ENCODE data around the gene CDC45.

The CDC45 gene

DNA sequence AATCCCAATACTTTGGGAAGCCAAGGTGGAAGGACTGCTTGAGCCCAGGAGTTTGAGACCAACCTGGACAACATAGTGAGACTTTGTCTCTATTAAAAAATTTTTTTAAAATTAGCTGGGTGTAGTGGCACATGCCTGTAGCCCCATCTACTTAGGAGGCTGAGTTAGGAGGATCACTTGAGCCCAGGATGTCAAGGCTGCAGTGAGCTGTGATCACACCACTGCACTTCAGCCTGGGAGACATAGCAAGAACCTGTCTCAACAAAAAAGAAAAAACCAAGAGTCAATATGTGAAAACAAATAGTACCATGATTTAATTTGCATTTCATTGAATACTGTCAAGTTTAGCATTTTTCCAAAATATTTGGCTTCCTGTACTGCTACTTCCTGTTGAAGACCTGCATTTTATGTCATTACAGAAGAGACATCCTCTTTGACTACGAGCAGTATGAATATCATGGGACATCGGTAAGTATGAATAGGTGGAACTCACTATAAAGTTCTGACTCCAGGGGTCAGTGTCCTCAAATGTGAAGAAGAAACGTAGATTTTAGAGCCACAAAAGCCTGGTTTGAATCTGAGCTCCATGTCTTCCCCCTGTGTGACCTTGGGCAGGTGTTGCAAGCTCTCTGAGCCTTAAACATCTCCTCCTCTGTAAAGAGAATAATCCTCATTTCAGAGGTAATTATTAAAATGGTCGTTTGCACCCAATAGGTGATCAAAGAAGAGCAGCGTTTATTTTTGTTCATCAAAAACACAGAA lies 16.0 kb downstream of the CDC45 start:
- DNase-seq (ENCODE audit: low read depth), result no peak

DNA sequence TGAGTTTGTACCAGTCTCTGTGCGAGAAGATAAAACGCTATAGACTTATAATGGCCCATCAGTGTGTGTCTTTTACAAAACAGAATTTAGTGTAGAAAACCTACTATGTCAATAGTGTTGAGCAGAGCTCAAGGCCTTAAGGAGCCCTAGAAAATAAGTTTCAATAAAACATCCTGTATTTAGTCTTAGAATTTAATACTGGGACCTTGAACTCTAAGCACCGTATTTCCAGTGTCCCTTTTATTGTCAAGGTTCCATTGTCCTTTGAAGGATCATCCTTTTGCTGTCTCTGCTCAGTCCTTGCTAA lies 16.6 kb downstream of the CDC45 start:
- no peak for DNase-seq (ENCODE audit: low read depth)

DNA sequence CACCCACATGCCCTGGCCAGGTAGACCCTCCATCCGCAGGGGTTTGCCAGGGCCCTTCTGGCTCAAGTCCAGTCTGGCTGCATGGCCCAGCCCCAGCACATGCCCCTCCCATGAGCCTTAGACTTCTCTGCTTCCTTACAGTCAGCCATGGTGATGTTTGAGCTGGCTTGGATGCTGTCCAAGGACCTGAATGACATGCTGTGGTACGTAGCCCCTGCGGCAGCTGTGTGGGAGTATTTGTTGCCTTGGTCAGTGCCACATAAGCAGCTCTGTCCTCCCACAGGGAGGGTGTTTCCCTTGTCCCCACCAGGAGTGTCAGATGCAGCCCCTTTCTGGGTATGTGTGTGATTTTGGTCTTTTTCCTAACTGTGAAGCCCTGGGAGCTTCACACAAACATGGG lies 17.5 kb downstream of the CDC45 start:
- DNase-seq (ENCODE audit: low read depth), result no peak

DNA sequence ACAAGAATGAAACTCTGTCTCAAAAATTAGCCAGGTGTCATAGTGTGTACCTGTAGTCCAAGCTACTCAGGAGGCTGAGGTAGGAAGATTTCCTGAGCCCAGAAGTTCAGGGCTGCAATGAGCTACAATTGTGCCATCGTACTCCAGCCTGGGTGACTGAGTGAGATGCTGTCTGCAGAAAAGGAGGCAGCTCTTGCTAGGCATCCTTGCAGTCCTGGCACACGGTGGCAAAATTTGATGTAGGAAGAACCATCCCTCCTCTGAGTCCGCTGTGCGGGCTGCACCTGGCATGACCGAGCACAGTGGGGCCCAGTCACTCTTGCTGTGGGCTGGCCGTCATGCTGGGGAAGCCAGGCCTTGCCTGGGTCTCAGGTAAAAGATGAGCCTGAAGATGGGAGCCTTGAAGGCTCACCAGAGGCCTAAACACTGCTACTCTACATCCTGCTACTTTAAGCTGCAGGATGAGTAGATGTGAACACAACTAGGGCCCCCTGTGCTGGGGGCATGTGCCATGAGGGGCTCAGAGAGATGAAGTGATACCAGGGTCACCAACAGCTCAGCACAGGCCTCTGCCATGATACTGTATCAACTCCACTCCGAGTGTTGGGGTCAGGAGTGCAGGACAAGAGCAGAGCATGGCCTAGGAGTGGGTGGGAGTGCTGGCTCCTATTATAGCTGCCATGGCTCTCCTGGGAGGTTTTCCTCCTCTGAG lies 18.6 kb downstream of the CDC45 start:
- no peak for DNase-seq (ENCODE audit: low read depth)

DNA sequence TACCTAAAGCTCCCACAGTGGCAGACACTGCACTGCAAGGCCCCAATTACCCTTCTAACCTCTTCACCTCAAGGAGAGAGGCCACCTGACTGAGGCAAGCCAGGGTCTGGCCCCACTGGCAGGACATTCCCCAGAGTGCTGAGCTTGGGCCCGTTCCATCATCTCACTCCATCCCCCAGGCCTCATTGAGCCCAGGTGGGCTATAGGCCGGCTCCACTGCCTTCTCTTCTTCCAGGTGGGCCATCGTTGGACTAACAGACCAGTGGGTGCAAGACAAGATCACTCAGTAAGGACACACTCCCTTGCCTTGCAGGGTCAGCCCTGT lies 19.1 kb downstream of the CDC45 start:
- DNase-seq (ENCODE audit: low read depth), result no peak

DNA sequence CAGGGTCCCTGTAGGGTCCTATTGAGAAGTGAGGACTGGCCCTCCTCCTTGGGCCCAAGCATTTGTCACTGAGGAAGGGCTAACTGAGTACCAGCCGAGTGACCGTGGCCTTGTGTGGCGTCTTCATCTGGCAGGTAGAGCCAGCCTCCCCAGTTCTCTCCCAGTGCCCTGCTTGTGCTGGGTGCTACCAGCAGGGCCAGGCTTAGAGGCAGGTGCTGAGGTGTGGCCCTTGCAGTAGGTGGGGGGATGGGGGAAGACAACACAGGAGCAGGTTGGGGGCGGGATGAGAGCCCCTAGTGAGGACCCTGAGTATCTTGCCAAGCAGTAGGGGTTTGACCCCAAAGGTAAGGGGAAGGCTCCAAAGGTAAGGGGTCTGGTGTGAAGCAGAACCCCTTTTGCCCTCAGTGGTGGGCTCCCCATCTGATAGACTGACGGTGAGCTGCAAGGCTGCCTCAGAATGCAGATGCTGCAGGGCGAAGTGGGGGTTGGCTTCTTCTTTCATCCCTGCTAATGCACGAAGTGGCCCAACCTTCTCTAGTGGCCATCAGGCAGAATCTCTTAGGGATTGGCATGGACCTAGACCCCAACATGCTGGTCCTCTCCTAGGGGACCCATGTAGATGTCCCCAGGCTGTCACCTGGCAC lies 19.6 kb downstream of the CDC45 start:
- DNase-seq (ENCODE audit: low read depth), result no peak

DNA sequence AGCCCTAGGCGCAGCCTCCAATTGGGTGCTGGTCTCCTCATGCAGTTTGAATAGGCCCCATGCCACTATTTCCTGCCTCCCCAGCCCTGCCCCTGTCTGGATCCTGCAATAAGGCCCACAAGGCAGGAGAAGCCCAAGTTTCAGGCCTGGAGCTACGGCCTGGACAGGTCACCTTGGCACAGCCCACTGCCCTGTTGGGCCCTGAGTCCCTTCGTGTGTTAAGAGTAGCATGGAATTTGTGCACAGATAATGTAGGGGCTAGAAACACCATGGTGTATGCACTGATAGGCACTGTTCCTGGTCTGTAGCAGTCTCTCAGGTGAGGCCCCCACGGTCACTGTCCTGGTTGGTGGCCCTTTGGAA lies 20.1 kb downstream of the CDC45 start:
- DNase-seq (ENCODE audit: low read depth), result no peak

DNA sequence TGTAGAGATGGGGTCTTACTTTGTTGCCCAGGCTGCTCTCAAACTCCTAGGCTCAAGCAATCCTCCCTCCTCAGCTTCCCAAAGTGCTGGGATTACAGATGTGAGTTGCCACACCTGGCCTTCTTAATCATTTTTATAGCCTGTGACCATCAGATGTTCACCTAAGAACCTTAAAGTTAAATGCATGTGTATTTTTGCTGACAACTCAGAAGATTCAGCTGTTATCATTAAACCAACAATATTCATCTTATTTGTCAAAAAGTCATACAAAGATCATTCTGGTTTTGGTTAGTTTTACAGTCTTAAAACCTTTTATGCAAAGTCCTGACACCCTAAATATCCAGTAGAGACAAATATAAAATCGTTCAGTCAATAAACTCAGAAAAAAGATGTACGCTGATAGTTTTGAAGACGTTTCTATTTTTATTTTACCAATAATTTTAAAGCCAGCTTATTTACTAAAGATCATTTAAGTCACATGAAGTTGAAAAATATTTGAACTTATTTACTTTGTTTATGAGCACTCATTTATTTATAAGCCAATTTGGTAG lies 22.3 kb downstream of the CDC45 start:
- no peak for DNase-seq (ENCODE audit: low read depth)

DNA sequence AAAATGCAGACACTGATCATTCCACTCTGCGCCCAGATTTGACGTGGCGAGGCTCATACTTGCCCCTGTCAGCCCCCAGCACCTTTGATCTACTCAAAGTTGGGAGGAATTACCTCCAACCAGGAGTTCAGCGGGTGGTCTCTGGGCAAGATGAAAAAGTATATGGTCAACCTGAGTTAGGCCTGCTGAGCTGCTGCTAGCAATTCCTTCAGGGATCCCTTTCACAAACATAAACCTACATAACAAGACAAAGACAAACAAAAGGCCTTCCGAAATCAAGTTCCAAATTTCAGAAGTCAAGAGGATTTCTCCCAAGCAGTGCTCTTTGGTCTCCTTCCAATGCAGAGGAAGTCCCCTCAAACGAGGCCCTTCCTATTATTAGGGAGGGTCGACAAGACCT lies 23.6 kb downstream of the CDC45 start:
- no peak for DNase-seq (ENCODE audit: low read depth)

DNA sequence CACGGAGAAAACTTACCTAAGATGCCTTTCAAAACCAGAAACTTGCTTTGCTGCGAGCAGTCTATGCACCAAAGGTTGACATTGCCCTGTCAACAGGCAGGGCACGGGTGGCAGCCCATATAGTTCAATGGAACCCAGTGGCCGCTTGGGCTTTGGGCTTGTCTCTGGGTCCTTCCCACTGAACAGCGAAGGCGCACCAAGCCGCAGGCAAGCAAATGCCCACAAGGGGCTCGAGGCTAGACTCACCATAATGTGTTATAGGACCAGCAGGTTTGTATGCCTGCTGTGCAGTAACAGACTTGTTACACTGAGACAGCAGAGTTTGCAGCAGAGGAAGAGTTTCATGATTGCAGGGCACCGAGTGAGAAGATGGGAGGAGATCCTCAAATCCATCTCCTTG lies 24.1 kb downstream of the CDC45 start:
- no peak for DNase-seq (ENCODE audit: low read depth)

DNA sequence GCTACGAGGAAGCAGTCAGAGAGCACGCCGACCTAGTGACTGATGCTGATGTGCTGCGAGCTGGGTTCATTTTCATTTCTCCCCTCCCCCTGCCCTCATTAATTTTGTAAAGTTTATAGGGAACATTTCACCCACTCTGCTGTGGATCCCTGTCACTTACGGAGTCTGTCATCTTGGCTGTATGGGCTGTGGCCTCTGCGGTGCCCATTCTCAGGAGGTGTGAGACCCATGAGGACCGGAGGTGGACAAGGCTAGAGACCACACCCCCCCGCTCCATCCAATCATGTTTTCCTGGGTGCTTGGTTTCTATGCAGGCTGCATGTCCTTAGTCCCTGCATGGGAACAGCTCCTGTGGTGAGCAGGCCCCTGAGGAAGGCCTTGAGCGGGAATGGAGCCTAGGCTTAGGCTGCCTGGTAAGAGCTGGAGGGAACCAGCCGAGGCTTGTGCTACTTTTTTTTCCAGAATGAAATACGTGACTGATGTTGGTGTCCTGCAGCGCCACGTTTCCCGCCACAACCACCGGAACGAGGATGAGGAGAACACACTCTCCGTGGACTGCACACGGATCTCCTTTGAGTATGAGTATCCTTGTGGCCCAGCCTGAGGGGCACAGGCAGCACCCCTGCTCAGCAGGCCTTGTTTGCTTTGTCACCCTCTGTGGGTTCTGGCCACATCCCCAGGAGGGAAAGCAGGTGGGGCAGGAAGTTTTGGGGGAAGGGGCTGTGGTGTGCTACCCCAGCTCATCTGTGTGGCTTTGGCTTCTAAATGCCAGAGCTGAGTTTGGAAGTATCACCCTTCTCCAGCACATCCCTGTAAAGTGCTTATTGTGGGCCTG lies 25.4 kb downstream of the CDC45 start:
- no peak for DNase-seq (ENCODE audit: low read depth)

DNA sequence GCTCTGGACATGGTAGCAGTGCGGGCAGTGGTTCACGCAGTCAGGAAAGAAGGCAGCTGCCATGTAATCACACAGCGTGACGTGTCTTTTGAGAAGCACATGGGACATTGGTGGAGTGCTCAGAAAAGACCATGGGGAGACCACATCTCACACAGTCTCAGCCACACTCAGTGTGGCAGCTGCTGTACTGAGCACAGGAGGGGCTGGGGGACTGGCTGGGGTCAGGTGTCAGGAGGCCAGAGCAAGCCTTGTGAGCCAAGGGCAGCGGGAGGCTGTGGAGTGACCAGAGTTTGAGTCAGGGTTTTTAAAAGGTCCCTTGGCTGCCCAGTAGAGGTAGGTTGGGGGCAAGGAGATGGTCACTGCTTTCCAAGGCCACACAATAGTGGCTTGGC lies 26.0 kb downstream of the CDC45 start:
- no peak for DNase-seq (ENCODE audit: low read depth)

DNA sequence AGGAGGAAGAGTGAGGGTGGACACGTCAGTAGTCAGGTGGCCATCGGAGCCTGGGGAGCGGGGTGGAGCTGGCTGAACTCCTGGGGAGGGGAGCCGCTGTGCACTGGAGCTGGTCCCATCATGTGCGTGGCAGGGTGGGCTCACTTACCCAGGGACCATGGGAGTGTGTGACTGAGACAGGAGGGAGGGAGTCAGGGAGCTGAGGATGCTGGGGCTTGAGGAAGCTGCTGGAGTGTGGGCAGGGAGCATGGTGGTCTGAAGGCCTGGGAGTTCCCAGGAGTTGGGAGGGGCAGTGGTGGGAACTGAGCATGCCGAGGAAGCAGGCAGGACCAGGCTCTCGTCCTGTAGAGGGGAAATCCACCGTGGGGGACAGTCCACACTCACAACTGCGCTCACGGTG lies 26.5 kb downstream of the CDC45 start:
- no peak for DNase-seq (ENCODE audit: low read depth)

DNA sequence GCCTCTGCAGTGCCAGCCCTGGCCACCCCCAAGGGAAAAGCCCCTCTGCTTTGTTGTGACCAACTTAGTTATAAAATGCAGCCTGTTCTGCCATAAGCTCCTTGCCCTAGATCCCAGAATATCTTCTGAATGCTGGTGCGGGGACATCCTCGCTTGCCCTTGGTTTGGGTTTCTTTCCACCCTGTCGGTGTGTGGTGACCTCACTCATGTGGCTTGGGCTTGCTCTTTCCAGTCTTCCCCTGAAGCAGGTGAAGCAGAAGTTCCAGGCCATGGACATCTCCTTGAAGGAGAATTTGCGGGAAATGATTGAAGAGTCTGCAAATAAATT lies 27.8 kb downstream of the CDC45 start:
- DNase-seq (ENCODE audit: low read depth), result no peak

DNA sequence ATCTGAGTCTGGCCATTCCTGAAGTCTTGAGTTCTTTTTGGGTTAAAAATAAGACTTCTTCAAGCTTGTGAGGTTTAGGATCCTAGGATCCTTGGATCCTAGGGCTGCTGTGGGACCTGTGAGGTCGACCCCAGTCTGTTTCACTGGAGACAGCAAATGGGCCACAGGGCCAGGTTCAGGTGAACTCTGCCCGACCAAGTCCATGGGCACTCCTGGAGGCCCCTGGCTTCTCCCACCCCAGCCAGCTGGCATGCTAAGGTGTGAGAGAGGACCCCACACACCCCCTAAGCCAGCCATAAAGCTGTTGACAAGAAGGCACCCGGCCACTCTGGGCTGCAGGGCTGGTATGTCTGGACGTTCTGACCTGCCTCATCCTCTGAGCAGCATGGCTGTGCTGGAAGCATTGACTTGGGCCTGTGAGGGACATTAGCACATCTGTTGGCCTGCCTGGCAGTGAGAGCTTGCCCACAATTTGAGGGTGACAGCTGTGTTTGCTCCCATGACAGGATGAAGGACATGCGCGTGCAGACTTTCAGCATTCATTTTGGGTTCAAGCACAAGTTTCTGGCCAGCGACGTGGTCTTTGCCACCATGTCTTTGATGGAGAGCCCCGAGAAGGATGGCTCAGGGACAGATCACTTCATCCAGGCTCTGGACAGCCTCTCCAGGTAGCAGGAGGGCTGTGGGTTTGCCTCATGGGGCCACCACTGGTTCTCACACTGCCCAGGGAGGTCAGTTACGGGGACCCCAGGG lies 28.5 kb downstream of the CDC45 start:
- no peak for DNase-seq (ENCODE audit: low read depth)

DNA sequence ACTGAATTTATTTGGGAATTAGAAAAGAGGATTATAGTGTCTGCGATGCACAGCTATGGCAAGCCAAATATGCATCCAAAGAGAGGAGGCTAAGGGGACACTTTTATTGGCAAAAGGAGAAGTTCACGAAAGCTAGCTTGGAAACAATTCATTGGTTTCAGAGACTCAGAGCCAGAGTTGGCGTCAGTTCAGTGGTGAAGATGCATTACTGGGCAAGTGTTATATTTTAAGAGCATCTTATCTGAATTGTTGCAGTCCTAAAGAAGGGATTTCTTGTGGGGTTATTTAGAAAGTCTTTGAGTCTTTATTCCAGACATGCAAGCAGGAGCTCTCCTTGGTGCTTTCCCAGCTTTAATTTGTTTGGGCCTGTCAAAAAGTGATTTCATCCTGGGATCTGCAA lies 29.5 kb downstream of the CDC45 start:
- DNase-seq (ENCODE audit: low read depth), result no peak

DNA sequence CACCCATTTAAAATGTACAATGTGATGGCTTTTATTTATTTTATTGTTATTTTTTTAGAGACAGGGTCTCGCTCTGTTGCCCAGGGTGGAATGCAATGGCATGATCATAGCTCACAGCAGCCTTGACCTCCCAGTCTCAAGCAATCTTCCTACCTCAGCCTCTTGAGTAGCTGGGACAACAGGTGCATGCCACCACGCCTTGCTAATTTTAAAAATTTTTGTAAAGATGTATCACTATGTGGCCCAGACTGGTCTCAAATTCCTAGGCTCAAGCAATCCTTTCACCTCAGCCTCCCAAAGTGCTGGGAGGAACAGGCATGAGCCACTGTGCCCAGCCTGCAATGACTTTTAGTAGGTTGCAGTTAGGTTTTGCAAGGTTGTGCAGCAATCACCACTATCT lies 30.2 kb downstream of the CDC45 start:
- DNase-seq (ENCODE audit: low read depth), result no peak

DNA sequence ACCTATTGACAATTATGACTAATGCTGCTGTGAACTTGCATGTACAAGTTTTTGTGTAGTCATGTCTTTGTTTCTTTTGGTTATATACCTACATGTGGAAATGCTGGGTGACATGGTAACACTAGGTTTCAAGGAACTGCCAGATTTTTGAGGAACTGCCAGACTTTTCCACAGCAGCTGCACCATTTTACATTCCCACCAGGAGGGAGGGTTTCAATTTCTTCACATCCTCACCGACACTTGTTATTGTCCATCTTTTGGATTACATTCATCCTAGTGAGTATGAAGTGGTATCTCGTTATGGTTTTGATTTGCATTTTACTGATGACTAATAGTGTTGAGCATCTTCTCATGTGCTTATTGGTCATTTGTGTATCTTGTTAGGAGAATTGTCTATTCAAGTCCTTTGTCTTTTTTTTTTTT lies 31.2 kb downstream of the CDC45 start:
- DNase-seq (ENCODE audit: low read depth), result no peak

DNA sequence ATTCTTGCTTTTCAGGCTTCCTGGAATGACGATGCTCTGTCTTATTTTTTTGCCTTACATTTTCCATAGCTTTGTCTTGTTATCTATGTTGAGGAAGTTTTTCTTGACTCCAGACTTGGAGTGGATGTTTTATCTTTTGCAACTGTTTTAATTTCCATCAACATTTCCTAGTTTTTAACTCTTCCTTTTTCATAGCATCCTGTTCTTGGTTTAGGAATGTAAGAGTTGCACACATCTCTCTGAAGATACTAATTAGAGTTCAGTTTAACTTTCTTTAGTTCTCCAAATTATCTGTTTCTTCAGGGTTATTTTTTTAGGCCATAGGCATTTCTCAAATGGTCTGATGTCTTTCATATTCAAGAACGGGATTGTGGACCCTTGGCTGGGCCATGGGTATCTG lies 34.1 kb downstream of the CDC45 start:
- DNase-seq (ENCODE audit: low read depth), result no peak

DNA sequence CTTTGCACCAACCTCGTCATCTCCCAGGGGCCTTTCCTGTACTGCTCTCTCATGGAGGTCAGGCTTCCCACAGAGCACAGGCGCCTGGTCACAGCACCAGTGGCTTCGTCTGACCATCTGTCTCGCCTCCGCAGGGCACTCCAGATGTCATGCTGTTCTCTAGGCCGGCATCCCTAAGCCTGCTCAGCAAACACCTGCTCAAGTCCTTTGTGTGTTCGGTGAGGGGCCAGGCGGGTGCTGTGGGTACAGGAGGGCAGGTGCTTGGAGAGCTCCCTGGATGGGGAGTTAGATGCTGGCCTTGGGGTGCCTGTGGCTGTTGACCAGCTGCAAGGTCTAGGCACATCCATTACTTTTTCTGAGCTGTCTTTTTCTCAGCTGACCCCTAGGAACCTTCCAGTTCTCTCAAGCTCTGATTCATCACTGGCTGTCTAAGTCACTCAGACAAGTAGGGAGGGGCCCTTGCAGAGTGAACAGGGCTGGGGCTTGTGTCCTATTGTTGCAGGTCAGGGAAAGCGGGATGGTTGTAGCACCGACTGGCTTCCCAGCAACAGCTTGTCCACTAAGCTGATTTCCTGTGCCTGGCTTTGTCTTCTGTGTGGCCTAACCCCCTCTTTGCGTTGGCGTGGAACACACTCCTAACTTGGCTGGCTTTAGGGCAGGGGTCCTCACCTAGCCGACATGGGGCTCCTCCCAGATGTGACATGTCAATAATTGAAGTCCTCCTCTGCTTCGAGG lies 35.3 kb downstream of the CDC45 start:
- no peak for DNase-seq (ENCODE audit: low read depth)

DNA sequence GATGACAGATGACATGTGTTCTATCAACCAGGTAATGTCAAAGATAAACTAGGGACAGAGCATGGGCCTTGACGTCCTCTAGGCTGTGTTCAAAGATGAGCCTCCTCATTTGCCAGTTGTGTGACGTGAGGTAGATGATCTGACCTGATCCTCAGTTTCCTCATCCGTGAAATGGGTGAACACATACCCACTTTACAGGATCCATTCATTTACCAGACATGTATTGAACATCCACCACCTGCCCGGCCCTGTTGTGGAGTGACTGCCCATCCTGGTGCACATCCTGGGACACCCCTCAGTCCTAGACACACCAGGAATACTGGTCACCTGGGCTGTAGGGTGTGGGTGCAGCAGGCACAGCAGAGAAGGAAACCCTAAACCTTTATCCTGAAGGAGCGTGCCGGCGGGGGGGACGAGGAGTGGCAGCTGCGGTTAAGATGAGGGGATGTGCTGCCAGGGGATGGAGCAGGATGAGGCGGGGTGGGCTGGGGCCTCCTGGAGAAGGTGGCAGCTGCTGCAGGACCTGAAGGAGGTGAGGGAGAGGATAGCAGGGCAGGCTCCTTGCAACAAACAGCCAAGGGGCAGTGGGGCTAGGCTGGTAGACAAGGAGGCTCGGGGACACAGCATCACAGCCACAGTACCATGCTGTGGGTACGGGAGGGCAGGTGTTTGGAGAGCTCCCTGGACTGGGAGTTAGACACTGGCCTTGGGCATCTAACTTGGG lies 36.1 kb downstream of the CDC45 start:
- no peak for DNase-seq (ENCODE audit: low read depth)

Measured in activated T-helper 1 cell treated with Interleukin-2 at 50 U/mL for 16 hours (primary cell).